ENCODE data around the gene AOAH.
"Not testable (repeated sequence)": the region's sequence is repeated elsewhere in the genome, so short reads cannot be mapped to it uniquely, and the experiment has no call there.

The AOAH gene

DNA sequence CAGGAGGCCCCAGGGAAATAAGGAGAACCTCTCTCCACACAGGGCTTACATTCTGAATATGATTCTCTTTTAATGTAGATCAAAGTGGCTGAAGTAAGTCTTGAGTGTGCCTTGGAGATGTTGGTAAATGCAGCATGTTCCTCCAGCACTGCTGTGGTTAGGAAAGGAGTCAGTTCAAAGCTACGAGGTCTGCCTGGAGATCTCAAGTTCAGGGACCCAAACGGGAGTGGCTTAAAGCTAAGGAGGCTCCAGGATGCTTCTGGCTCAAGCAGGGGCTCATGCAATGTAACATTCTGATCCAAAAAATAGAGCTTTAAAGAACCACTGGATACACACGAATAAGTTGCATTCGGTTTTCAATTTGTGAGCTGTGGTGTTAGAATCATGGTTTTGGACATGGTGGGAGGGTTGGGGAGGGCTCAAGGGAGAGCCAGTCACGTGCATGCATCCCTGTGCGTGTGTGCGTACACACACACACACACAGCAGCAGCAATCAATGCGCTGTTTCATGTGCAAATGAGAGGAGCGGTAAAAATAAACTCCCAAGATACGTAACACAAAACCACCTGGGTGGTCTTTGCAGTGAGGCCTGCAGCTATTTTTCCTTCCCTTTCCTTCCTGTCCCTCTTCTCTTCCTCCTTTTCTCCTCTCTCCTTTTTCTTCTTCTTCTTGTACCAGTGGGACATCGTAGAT lies 70.5 kb downstream of the AOAH start:
- no peak overlapping the region for H3K4me3 ChIP-seq (replicated peaks; ENCODE audit: low read depth, low read length)
- DNase-seq (ENCODE audit: low read depth), result no peak
- TF ChIP-seq, protein P1, sequence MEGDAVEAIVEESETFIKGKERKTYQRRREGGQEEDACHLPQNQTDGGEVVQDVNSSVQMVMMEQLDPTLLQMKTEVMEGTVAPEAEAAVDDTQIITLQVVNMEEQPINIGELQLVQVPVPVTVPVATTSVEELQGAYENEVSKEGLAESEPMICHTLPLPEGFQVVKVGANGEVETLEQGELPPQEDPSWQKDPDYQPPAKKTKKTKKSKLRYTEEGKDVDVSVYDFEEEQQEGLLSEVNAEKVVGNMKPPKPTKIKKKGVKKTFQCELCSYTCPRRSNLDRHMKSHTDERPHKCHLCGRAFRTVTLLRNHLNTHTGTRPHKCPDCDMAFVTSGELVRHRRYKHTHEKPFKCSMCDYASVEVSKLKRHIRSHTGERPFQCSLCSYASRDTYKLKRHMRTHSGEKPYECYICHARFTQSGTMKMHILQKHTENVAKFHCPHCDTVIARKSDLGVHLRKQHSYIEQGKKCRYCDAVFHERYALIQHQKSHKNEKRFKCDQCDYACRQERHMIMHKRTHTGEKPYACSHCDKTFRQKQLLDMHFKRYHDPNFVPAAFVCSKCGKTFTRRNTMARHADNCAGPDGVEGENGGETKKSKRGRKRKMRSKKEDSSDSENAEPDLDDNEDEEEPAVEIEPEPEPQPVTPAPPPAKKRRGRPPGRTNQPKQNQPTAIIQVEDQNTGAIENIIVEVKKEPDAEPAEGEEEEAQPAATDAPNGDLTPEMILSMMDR (IDR thresholded peaks at IDR 0.05; ENCODE audit: low read length, missing control alignments), result no peak

- H3K4me3 ChIP-seq (replicated peaks; ENCODE audit: low read depth, low read length), result no peak overlapping the region
- peak; percentile 67 for DNase-seq (ENCODE audit: low read depth)
- TF ChIP-seq, protein P1 (IDR thresholded peaks at IDR 0.05; ENCODE audit: low read length, missing control alignments), result no peak
These were observed 71.2 kb downstream of the AOAH start for GRCh38 chr7:36653008-36653662.

DNA sequence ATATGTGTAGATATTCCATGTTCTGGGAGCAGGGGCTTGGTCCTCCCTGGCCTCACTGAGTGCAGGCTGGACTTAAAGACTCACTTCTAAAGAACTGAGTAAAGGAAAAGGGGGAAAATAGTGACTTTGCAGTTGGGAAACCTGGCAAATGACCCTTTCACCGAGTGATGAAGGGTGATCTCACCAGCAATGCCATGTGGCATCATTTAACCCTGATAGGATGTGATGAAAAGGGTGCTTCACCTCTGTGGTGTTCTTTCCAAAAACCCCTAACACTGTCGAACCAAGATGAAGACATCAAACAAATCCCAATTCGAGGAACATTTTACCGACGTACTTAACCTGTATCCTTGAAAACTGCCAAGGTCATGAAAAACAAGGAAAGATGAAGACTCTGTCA lies 71.9 kb downstream of the AOAH start:
- TF ChIP-seq, protein P1 (IDR thresholded peaks at IDR 0.05; ENCODE audit: low read length, missing control alignments), result no peak
- H3K4me3 ChIP-seq (replicated peaks; ENCODE audit: low read depth, low read length), result no peak overlapping the region
- no peak for DNase-seq (ENCODE audit: low read depth)

GRCh38 chr7:36651404-36651803 lies 72.9 kb downstream of the AOAH start:
- no peak overlapping the region for H3K4me3 ChIP-seq (replicated peaks; ENCODE audit: low read depth, low read length)
- TF ChIP-seq, protein P1 (IDR thresholded peaks at IDR 0.05; ENCODE audit: low read length, missing control alignments), result no peak
- peak; percentile 77 for DNase-seq (ENCODE audit: low read depth)

GRCh38 chr7:36650766-36651312 lies 73.5 kb downstream of the AOAH start:
- TF ChIP-seq, protein P1 (IDR thresholded peaks at IDR 0.05; ENCODE audit: low read length, missing control alignments), result no peak
- H3K4me3 ChIP-seq (replicated peaks; ENCODE audit: low read depth, low read length), result no peak overlapping the region
- DNase-seq (ENCODE audit: low read depth), result no peak

DNA sequence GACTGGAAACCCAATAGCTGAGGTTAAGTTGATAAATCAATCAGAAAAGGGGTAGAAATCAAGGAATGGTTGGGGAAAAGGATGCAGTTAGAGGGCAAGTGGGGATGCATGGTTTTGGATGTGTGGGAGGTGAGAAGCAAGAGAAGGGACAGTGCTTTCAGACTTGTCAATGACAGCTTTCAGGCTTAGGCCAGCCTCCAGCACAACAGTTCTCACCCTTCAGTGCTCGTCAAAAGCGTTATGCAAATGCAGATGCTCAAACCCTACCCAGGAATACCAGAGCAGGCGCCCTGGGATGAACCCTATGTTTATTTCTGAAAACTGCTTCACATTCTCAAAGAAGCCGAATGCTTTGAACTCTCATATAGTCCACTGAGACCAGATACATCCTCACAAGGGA lies 74.0 kb downstream of the AOAH start:
- TF ChIP-seq, protein P1 (IDR thresholded peaks at IDR 0.05; ENCODE audit: low read length, missing control alignments), result no peak
- H3K4me3 ChIP-seq (replicated peaks; ENCODE audit: low read depth, low read length), result no peak overlapping the region
- DNase-seq (ENCODE audit: low read depth), result no peak

GRCh38 chr7:36649319-36649718 lies 75.0 kb downstream of the AOAH start:
- H3K4me3 ChIP-seq (replicated peaks; ENCODE audit: low read depth, low read length); DNase-seq (ENCODE audit: low read depth): not testable (repeated sequence)
